H54 (cell line): Measurements from ENCODE around the gene VWC2L.

ENCODE experiments used
- DNase-seq: peaks from one replicate; pipeline ENCODE4 v3.0.0; 2011; ENCODE audit warnings: low spot score, mixed read lengths; ENCODE audit not compliant: insufficient read length
- FAIRE-seq: peaks from 3 replicates; lab custom pipeline; 2011; peaks lifted over from hg19 to GRCh38; lab: Jason Lieb, UNC
- POLR2A ChIP-seq: IDR thresholded peaks from 2 replicates; pipeline ENCODE4 v1.6.1; 2011; ENCODE audit warnings: low read depth, mild to moderate bottlenecking, low read length

Gene VWC2L

GRCh38 chr2:214410918-214411554 is at the start of gene VWC2L:
TSS of gene VWC2L (plus strand) at chr2:214411054. CDS start at chr2:214414194, 3,140 bp downstream.
- DNase-seq (peak; percentile 40), FAIRE-seq (peak; percentile 68)
- TF ChIP-seq POLR2A: no peak

GRCh38 chr2:214361116-214361515 is 49.7 kb upstream of the VWC2L start:
- FAIRE-seq (no peak), DNase-seq (no peak)
- no peak for TF ChIP-seq POLR2A

- no peak for DNase-seq
- no peak for FAIRE-seq
- no peak for TF ChIP-seq POLR2A
Observed at GRCh38 chr2:214365549-214365948, 45.3 kb upstream of the VWC2L start.

- DNase-seq: no peak
- no peak for TF ChIP-seq POLR2A
- FAIRE-seq: no peak
Observed at GRCh38 chr2:214367171-214367570, 43.7 kb upstream of the VWC2L start.

GRCh38 chr2:214376618-214377285 is 34.1 kb upstream of the VWC2L start:
- TF ChIP-seq POLR2A: no peak
- DNase-seq: no peak
- FAIRE-seq: no peak

- DNase-seq: no peak
Observed at GRCh38 chr2:214377286-214377624, 33.6 kb upstream of the VWC2L start.

GRCh38 chr2:214378455-214379103 is 32.3 kb upstream of the VWC2L start:
- FAIRE-seq: no peak
- no peak for DNase-seq
- TF ChIP-seq POLR2A: no peak

More at GRCh38 chr2:214377286-214377624, 33.6 kb upstream of the VWC2L start:
- no peak for FAIRE-seq
- no peak for TF ChIP-seq POLR2A

GRCh38 chr2:214379227-214379626 is 31.6 kb upstream of the VWC2L start:
- DNase-seq (no peak), FAIRE-seq (no peak)
- no peak for TF ChIP-seq POLR2A

GRCh38 chr2:214380681-214381080 is 30.2 kb upstream of the VWC2L start:
- FAIRE-seq: no peak
- TF ChIP-seq POLR2A: no peak
- no peak for DNase-seq

- no peak for FAIRE-seq
- no peak for TF ChIP-seq POLR2A
- DNase-seq: no peak
Observed at GRCh38 chr2:214382229-214382628, 28.6 kb upstream of the VWC2L start.

- DNase-seq (no peak), FAIRE-seq (no peak)
- no peak for TF ChIP-seq POLR2A
Observed at GRCh38 chr2:214386720-214387119, 24.1 kb upstream of the VWC2L start.

GRCh38 chr2:214389334-214389733 is 21.5 kb upstream of the VWC2L start:
- FAIRE-seq: no peak
- no peak for TF ChIP-seq POLR2A
- no peak for DNase-seq

- FAIRE-seq (no peak), DNase-seq (no peak)
- no peak for TF ChIP-seq POLR2A
Observed at GRCh38 chr2:214393796-214394195, 17.1 kb upstream of the VWC2L start.

GRCh38 chr2:214395040-214395439 is 15.8 kb upstream of the VWC2L start:
- DNase-seq (no peak), FAIRE-seq (no peak)
- no peak for TF ChIP-seq POLR2A

- FAIRE-seq (no peak), DNase-seq (no peak)
- TF ChIP-seq POLR2A: no peak
Observed at GRCh38 chr2:214401580-214401979, 9.3 kb upstream of the VWC2L start.
